T-cell (primary cell): ENCODE measurements around the gene SREK1. TPM values are rescaled to one million over a fixed set of nuclear protein-coding genes. Genes with fewer than 3 reads are reported as not detected.
A peak's percentile ranks its signal among the peaks of the same experiment; 100 is the strongest.

Experiments used
- ATAC-seq, 4 experiments: fragments of 200-7000 bp in 3 of 4; fragments of 150-1000 bp in 1 of 4; cut with Tn5 transposase; replicated peaks in 1 of 4; 1 replicate in 3 of 4; 2 replicates in 1 of 4; pipeline ENCODE4 v1.10.0; 2021; ENCODE audit warnings: moderate library complexity in 3 of 4, mild to moderate bottlenecking in 2 of 4, moderate number of reproducible peaks in 1 of 4
- CTCF ChIA-PET, 2 donors: fragments of 300-600 bp; sonication (Branson Sonifier 250); formaldehyde crosslinking; loops; one replicate each; lab custom pipeline; 2022; ENCODE audit warnings: antibody characterized with exemption in 2 of 2; lab: Charles Lee
- POLR2A ChIA-PET, 2 donors: fragments of 300-600 bp; sonication (Branson Sonifier 250); formaldehyde crosslinking; loops; one replicate each; lab custom pipeline; 2022; ENCODE audit warnings: antibody characterized with exemption in 2 of 2; lab: Charles Lee
- DNase-seq, 35 experiments: peaks; one replicate each; pipeline versions ENCODE4 v3.0.0 to v3.0.0-alpha.2; 2013 to 2023
- H3K27ac ChIP-seq: one replicate; pipeline ENCODE4 v1.5.1; 2013; ENCODE audit warnings: low read length
- H3K27me3 ChIP-seq, 2 experiments: replicated peaks in 1 of 2; 1 replicate in 1 of 2; 2 replicates in 1 of 2; pipeline versions ENCODE4 v1.6.1 to v1.7.0; 2013; ENCODE audit warnings: low read length in 1 of 2, mixed read lengths in 1 of 2; ENCODE audit not compliant: control insufficient read depth in 2 of 2, insufficient read depth in 2 of 2; ENCODE audit errors: extremely low read depth in 1 of 2
- H3K36me3 ChIP-seq, 2 donors: 1 replicate in 1 of 2; 2 replicates in 1 of 2; pipeline versions ENCODE4 v1.6.1 to v1.7.0; 2013; ENCODE audit warnings: low read length in 1 of 2; ENCODE audit not compliant: control insufficient read depth in 2 of 2, insufficient read depth in 1 of 2; ENCODE audit errors: extremely low read depth in 1 of 2
- H3K4me1 ChIP-seq, 2 experiments: 1 replicate in 1 of 2; 2 replicates in 1 of 2; pipeline versions ENCODE4 v1.6.1 to v1.7.0; 2013; ENCODE audit warnings: low read length in 2 of 2, mixed read lengths in 1 of 2; ENCODE audit not compliant: insufficient read depth in 2 of 2, control insufficient read depth in 1 of 2; ENCODE audit errors: extremely low read depth in 1 of 2
- H3K4me3 ChIP-seq, 2 donors: 1 replicate in 1 of 2; 2 replicates in 1 of 2; pipeline versions ENCODE4 v1.5.1 to v1.7.0; 2013; ENCODE audit warnings: mild to moderate bottlenecking in 2 of 2, low read length in 1 of 2, moderate library complexity in 1 of 2; ENCODE audit not compliant: control insufficient read depth in 1 of 2; ENCODE audit errors: extremely low read depth in 1 of 2
- H3K9me3 ChIP-seq: 2 replicates; pipeline ENCODE4 v1.7.0; 2013
- H3K27ac Mint-ChIP-seq, 2 donors: one replicate each; pipeline ENCODE4 v1.8.0; 2020 to 2021; ENCODE audit warnings: mild to moderate bottlenecking in 2 of 2, mixed read lengths in 2 of 2
- H3K27me3 Mint-ChIP-seq, 2 donors: one replicate each; pipeline ENCODE4 v1.8.0; 2021 to 2022; ENCODE audit warnings: mixed read lengths in 2 of 2
- H3K36me3 Mint-ChIP-seq: one replicate; pipeline ENCODE4 v1.8.0; 2021; ENCODE audit warnings: mixed read lengths
- H3K4me1 Mint-ChIP-seq, 3 donors: one replicate each; pipeline ENCODE4 v1.8.0; 2020 to 2022; ENCODE audit warnings: mixed read lengths in 3 of 3, mild to moderate bottlenecking in 1 of 3
- H3K4me3 Mint-ChIP-seq, 3 donors: one replicate each; pipeline ENCODE4 v1.8.0; 2020 to 2022; ENCODE audit warnings: mild to moderate bottlenecking in 3 of 3, mixed read lengths in 3 of 3, moderate library complexity in 3 of 3
- H3K9me3 Mint-ChIP-seq, 3 donors: one replicate each; pipeline ENCODE4 v1.8.0; 2020 to 2022; ENCODE audit warnings: mixed read lengths in 3 of 3
- WGBS: methylation state at CpG from one replicate; pipeline ENCODE4 v1.1.5; 2013; ENCODE audit warnings: missing lambda C conversion rate; ENCODE audit not compliant: insufficient coverage; 5-methylcytosine and 5-hydroxymethylcytosine counted together
- total RNA-seq, 35 experiments: library from RNA in 6 of 35; stranded (reverse) in 6 of 35; fragments of 120-200 nt in 1 of 35; gene quantifications; one replicate each; pipeline versions ENCODE4 v1.2.1 to v1.2.4 and lab custom pipeline; 2013 to 2026

The SREK1 gene
- total RNA-seq, 5 donors from 2014 or later (not counting 1 experiment from before 2014, with no cell fraction given), result 60.2 to 145 (median 67.1) TPM

GRCh38 chr5:66180282-66181155 lies 36.4 kb downstream of the SREK1 start:
- WGBS, result 85% methylated on average over 2 of the region's 3 CpGs
- POLR2A ChIA-PET, result no interaction called here

GRCh38 chr5:66186108-66186507 lies 42.0 kb downstream of the SREK1 start:
- no peak overlapping the region for H3K27ac ChIP-seq

More at GRCh38 chr5:66180282-66181155, 36.4 kb downstream of the SREK1 start:
- H3K9me3 Mint-ChIP-seq, result no peaks in the 10 kb centered on the region
- DNase-seq (no peak), ATAC-seq (no peak)
- H3K27ac ChIP-seq, result no peak overlapping the region
- H3K4me1 ChIP-seq, result no peaks in the 10 kb centered on the region
- peak overlapping the region in 1 of 2 donors; percentile 11 for H3K27ac Mint-ChIP-seq
- H3K4me1 Mint-ChIP-seq, result peaks cover 0 to 4% (median 0%) of the 10 kb centered on the region in 3 donors
- no peaks in the 10 kb centered on the region for H3K27me3 Mint-ChIP-seq
- H3K27me3 ChIP-seq, result no peaks in the 10 kb centered on the region
- no peak overlapping the region for H3K4me3 Mint-ChIP-seq
- H3K9me3 ChIP-seq, result no peaks in the 10 kb centered on the region
- no peak overlapping the region for H3K4me3 ChIP-seq
- H3K36me3 Mint-ChIP-seq, result peaks cover 55% of the 10 kb centered on the region
- CTCF ChIA-PET, result interaction anchor here (0.6 to 1.1 kb wide), 3 partner anchors 73 to 1820 kb away, joined by 3 to 5 read pairs (median 4); no protein-coding TSS in a partner anchor
- H3K36me3 ChIP-seq, result peaks cover 0 to 35% of the 10 kb centered on the region in 2 donors

DNA sequence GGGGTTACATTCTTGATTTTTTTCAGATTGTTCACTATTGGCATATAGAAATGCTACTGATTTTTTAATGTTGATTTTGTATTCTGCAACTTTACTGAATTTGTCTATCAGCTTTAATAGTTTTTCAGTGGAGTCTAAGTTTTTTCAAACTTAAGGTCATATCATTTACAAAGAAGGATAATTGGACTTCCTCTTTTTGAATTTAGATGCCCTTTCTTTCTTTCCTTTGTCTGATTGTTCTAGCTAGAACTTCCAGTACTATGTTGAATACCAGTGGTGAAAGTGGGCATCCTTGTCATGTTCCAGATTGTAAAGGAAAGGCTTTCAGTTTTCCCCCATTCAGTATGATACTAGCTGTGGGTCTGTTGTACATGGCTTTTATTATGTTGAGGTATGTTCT lies 49.3 kb downstream of the SREK1 start:
- Histone ChIP-seq H3K4me1 (no peaks in the 10 kb centered on the region), H3K27me3 (no peaks in the 10 kb centered on the region), H3K4me3 (no peak overlapping the region), H3K36me3 (peaks cover 0 to 2% of the 10 kb centered on the region in 2 donors), H3K9me3 (no peaks in the 10 kb centered on the region), H3K27ac (no peak overlapping the region)
- ChIA-PET POLR2A (interaction anchor here in 1 of 2 donors (0.6 kb wide), 1 partner anchor 10 kb away, joined by 5 read pairs; no protein-coding TSS in a partner anchor), CTCF (no interaction called here)
- Mint-ChIP-seq H3K27ac (no peak overlapping the region), H3K36me3 (peaks cover 37% of the 10 kb centered on the region), H3K9me3 (peaks cover 0 to 4% (median 3%) of the 10 kb centered on the region in 3 donors), H3K4me3 (no peak overlapping the region), H3K4me1 (no peaks in the 10 kb centered on the region), H3K27me3 (no peaks in the 10 kb centered on the region)
- DNase-seq (no peak), ATAC-seq (no peak)

More at GRCh38 chr5:66186108-66186507, 42.0 kb downstream of the SREK1 start:
- Histone ChIP-seq H3K4me1 (no peaks in the 10 kb centered on the region), H3K9me3 (no peaks in the 10 kb centered on the region), H3K36me3 (peaks cover 0 to 6% of the 10 kb centered on the region in 2 donors), H3K4me3 (no peak overlapping the region), H3K27me3 (no peaks in the 10 kb centered on the region)
- CTCF ChIA-PET, result interaction anchor here in 1 of 2 donors (1.1 kb wide), 1 partner anchor 30 kb away, joined by 3 read pairs; no protein-coding TSS in a partner anchor
- Mint-ChIP-seq H3K27me3 (no peaks in the 10 kb centered on the region), H3K4me1 (no peaks in the 10 kb centered on the region), H3K27ac (no peak overlapping the region), H3K9me3 (peaks cover 0 to 4% (median 3%) of the 10 kb centered on the region in 3 donors), H3K4me3 (no peak overlapping the region), H3K36me3 (peaks cover 20% of the 10 kb centered on the region)
- ATAC-seq, result no peak
- WGBS, result 100% methylated on average over 2 of the region's 3 CpGs
- DNase-seq, result no peak
- POLR2A ChIA-PET, result no interaction called here

GRCh38 chr5:66197764-66198405 lies 53.8 kb downstream of the SREK1 start:
- ChIA-PET POLR2A (no interaction called here), CTCF (interaction anchor here in 1 of 2 donors (0.6 kb wide), 1 partner anchor 67 kb away, joined by 4 read pairs; no protein-coding TSS in a partner anchor)
- Histone ChIP-seq H3K9me3 (no peaks in the 10 kb centered on the region), H3K27me3 (no peaks in the 10 kb centered on the region), H3K4me1 (no peaks in the 10 kb centered on the region), H3K27ac (no peak overlapping the region), H3K4me3 (no peak overlapping the region), H3K36me3 (peaks cover 0 to 2% of the 10 kb centered on the region in 2 donors)
- DNase-seq, result no peak
- Mint-ChIP-seq H3K4me1 (no peaks in the 10 kb centered on the region), H3K27me3 (no peaks in the 10 kb centered on the region), H3K9me3 (peaks cover 0 to 4% (median 0%) of the 10 kb centered on the region in 3 donors), H3K4me3 (no peak overlapping the region), H3K27ac (no peak overlapping the region), H3K36me3 (peaks cover 57% of the 10 kb centered on the region)
- ATAC-seq, result no peak
- WGBS, result 79% methylated on average over 3 of the region's 4 CpGs

GRCh38 chr5:66198837-66199236 lies 54.7 kb downstream of the SREK1 start:
- Histone ChIP-seq H3K36me3 (peaks cover 0 to 2% of the 10 kb centered on the region in 2 donors), H3K27ac (no peak overlapping the region), H3K4me3 (no peak overlapping the region), H3K27me3 (no peaks in the 10 kb centered on the region), H3K4me1 (no peaks in the 10 kb centered on the region), H3K9me3 (no peaks in the 10 kb centered on the region)
- ChIA-PET POLR2A (no interaction called here), CTCF (interaction anchor here (0.6 kb wide), 2 partner anchors 68 to 1041 kb away, joined by 3 to 4 read pairs; no protein-coding TSS in a partner anchor)
- WGBS, result no CpG with 5 or more reads among the region's 1 CpG
- Mint-ChIP-seq H3K36me3 (peaks cover 60% of the 10 kb centered on the region), H3K27me3 (no peaks in the 10 kb centered on the region), H3K4me3 (no peak overlapping the region), H3K27ac (no peak overlapping the region), H3K4me1 (no peaks in the 10 kb centered on the region), H3K9me3 (peaks cover 0 to 4% (median 0%) of the 10 kb centered on the region in 3 donors)
- DNase-seq (no peak), ATAC-seq (no peak)

GRCh38 chr5:66203531-66203930 lies 59.4 kb downstream of the SREK1 start:
- H3K4me1 ChIP-seq, result no peaks in the 10 kb centered on the region
- Mint-ChIP-seq H3K27ac (no peak overlapping the region), H3K36me3 (peaks cover 42% of the 10 kb centered on the region), H3K27me3 (no peaks in the 10 kb centered on the region), H3K4me1 (no peaks in the 10 kb centered on the region), H3K4me3 (no peak overlapping the region), H3K9me3 (peaks cover 0 to 4% (median 0%) of the 10 kb centered on the region in 3 donors)
- DNase-seq (no peak), ATAC-seq (no peak)
- H3K36me3 ChIP-seq, result no peaks in the 10 kb centered on the region
- ChIA-PET CTCF (interaction anchor here in 1 of 2 donors (0.9 kb wide), 1 partner anchor 100 kb away, joined by 4 read pairs; no protein-coding TSS in a partner anchor), POLR2A (interaction anchor here in 1 of 2 donors (0.6 kb wide), 1 partner anchor 10 kb away, joined by 5 read pairs; no protein-coding TSS in a partner anchor)
- H3K9me3 ChIP-seq, result no peaks in the 10 kb centered on the region
- H3K4me3 ChIP-seq, result no peak overlapping the region
- no peaks in the 10 kb centered on the region for H3K27me3 ChIP-seq
- no peak overlapping the region for H3K27ac ChIP-seq
- WGBS, result 89% methylated on average over 1 of the region's 4 CpGs
